ENCODE data around the gene HDGFL2.

DNA sequence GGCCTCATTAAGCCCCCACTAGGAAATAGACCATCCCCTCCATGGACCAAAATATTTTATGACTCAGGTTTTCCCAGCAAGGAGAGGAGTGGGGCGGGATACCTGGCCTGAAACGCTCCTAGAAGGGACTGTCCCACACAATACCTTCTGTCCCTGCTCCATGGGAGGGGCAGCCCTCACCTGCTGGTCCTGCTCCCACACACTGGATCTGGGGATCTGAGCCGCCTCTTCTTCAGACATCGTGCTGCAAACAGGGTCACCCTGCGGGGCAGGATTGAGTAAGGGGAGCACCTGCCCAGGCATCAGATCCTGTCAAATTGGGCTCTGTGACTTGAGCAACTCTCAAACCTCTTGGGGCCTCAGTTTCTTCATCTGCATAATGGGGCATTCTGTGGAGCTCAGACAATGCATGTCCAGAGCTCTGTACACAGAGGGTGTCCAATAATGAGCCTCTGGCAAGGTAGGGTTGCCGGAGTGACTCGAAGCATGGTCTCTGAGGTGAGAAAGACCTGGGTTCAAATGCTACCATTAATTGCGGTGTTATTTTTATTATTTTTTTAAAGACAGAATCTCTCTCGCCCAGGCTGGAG, 61.8 kb downstream of the HDGFL2 start:
- TF ChIP-seq, protein P1, sequence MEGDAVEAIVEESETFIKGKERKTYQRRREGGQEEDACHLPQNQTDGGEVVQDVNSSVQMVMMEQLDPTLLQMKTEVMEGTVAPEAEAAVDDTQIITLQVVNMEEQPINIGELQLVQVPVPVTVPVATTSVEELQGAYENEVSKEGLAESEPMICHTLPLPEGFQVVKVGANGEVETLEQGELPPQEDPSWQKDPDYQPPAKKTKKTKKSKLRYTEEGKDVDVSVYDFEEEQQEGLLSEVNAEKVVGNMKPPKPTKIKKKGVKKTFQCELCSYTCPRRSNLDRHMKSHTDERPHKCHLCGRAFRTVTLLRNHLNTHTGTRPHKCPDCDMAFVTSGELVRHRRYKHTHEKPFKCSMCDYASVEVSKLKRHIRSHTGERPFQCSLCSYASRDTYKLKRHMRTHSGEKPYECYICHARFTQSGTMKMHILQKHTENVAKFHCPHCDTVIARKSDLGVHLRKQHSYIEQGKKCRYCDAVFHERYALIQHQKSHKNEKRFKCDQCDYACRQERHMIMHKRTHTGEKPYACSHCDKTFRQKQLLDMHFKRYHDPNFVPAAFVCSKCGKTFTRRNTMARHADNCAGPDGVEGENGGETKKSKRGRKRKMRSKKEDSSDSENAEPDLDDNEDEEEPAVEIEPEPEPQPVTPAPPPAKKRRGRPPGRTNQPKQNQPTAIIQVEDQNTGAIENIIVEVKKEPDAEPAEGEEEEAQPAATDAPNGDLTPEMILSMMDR (IDR thresholded peaks at IDR 0.05; ENCODE audit: low read length), result no peak
- TF ChIP-seq EZH2phosphoT487 (IDR thresholded peaks at IDR 0.05; ENCODE audit: low read length), result no peak
